WTC11 (cell line): ENCODE results near the gene CCDC34.

Source experiments
- ATF1 ChIP-seq: sonication (generic); formaldehyde crosslinking; IDR thresholded peaks from 2 replicates; pipeline ENCODE4 v1.8.1; 2023; ENCODE audit warnings: mild to moderate bottlenecking, moderate library complexity, missing genetic modification reagents
- ATF6 ChIP-seq: sonication (generic); formaldehyde crosslinking; IDR thresholded peaks from 2 replicates; pipeline ENCODE4 v1.8.1; 2023; ENCODE audit warnings: mild to moderate bottlenecking, missing genetic modification reagents
- CTCF ChIP-seq: fragments of 200-600 bp; IDR thresholded peaks from 2 replicates; pipeline ENCODE4 v1.8.0; 2022; ENCODE audit warnings: antibody characterized with exemption
- ESRRA ChIP-seq: sonication (generic); formaldehyde crosslinking; IDR thresholded peaks from 2 replicates; pipeline ENCODE4 v1.8.1; 2022; ENCODE audit warnings: mild to moderate bottlenecking, missing genetic modification reagents, borderline replicate concordance
- IRF2 ChIP-seq: sonication (generic); formaldehyde crosslinking; IDR thresholded peaks from 2 replicates; pipeline ENCODE4 v1.8.0; 2022; ENCODE audit warnings: low read depth, missing genetic modification reagents, borderline replicate concordance
- MLX ChIP-seq: sonication (generic); formaldehyde crosslinking; IDR thresholded peaks from 2 replicates; pipeline ENCODE4 v1.8.1; 2023; ENCODE audit warnings: mild to moderate bottlenecking, missing genetic modification reagents, moderate library complexity
- NFYB ChIP-seq: sonication (generic); formaldehyde crosslinking; conservative IDR thresholded peaks from 2 replicates; pipeline ENCODE4 v1.8.0; 2022; ENCODE audit warnings: low read depth, missing genetic modification reagents
- SMAD3 ChIP-seq: sonication (generic); formaldehyde crosslinking; IDR thresholded peaks from 2 replicates; pipeline ENCODE4 v1.8.0; 2022; ENCODE audit warnings: missing genetic modification reagents, mild to moderate bottlenecking, borderline replicate concordance
- TEAD1 ChIP-seq: sonication (generic); formaldehyde crosslinking; IDR thresholded peaks from 2 replicates; pipeline ENCODE4 v1.8.0; 2022; ENCODE audit warnings: mild to moderate bottlenecking, missing genetic modification reagents
- USF2 ChIP-seq: sonication (generic); formaldehyde crosslinking; IDR thresholded peaks from 2 replicates; pipeline ENCODE4 v1.8.1; 2023; ENCODE audit warnings: mild to moderate bottlenecking, missing genetic modification reagents, moderate library complexity
- ZNF263 ChIP-seq: sonication (generic); formaldehyde crosslinking; IDR thresholded peaks from 2 replicates; pipeline ENCODE4 v1.8.1; 2022; ENCODE audit warnings: low read depth, mild to moderate bottlenecking, moderate library complexity, missing genetic modification reagents

- no peak for TF ChIP-seq ESRRA
- no peak for TF ChIP-seq CTCF
- no peak for TF ChIP-seq ATF6
- no peak for TF ChIP-seq SMAD3
- TF ChIP-seq MLX (CRISPR knock-in tag) = no peak
- TF ChIP-seq IRF2 (CRISPR knock-in tag) = no peak
- no peak for TF ChIP-seq USF2
- TF ChIP-seq NFYB (CRISPR knock-in tag) = no peak
- TF ChIP-seq ATF1 = no peak
- TF ChIP-seq ZNF263 (CRISPR knock-in tag) = no peak
- TF ChIP-seq TEAD1 (CRISPR knock-in tag) = no peak
These were observed 35.4 kb upstream of the CCDC34 start for GRCh38 chr11:27398400-27398770.
